Measurements from ENCODE around the gene FAM227B.

GRCh38 chr15:49383266-49383665, 237.4 kb downstream of the FAM227B start:
- no peak for TF ChIP-seq CTCF (IDR thresholded peaks at IDR 0.05)
- TF ChIP-seq POLR2A (IDR thresholded peaks at IDR 0.05), result no peak

All from body of pancreas (tissue), 4 donors.